Left lung (tissue), 10 donors: ENCODE data around the gene UNC93B1. TPM values are rescaled to one million over a fixed set of nuclear protein-coding genes. Genes with fewer than 3 reads are reported as not detected.

ENCODE experiments used
- ATAC-seq: fragments of 200-7000 bp; cut with Tn5 transposase; one replicate; pipeline ENCODE4 v1.9.1; 2020; ENCODE audit warnings: moderate library complexity
- DNase-seq, 4 donors: peaks; one replicate each; pipeline ENCODE4 v3.0.0-alpha.2; 2013 to 2020
- H3K27ac ChIP-seq, 2 donors: fragments of 200-600 bp; sonication (generic) in 1 of 2; one replicate each; pipeline versions ENCODE4 v1.5.0 to v1.8.0; 2020 to 2021
- H3K27me3 ChIP-seq, 2 donors: fragments of 200-600 bp; sonication (generic) in 1 of 2; one replicate each; pipeline versions ENCODE4 v1.5.0 to v1.8.0; 2020 to 2021
- H3K36me3 ChIP-seq, 2 donors: fragments of 200-600 bp; sonication (generic) in 1 of 2; one replicate each; pipeline versions ENCODE4 v1.5.0 to v1.8.0; 2020 to 2021
- H3K4me1 ChIP-seq, 2 donors: fragments of 200-600 bp; one replicate each; pipeline ENCODE4 v1.8.0; 2021
- H3K4me3 ChIP-seq, 2 donors: fragments of 200-600 bp; sonication (generic) in 1 of 2; one replicate each; pipeline versions ENCODE4 v1.5.0 to v1.8.0; 2020 to 2021; ENCODE audit warnings: mild to moderate bottlenecking in 1 of 2
- H3K9me3 ChIP-seq, 2 donors: fragments of 200-600 bp; sonication (generic) in 1 of 2; one replicate each; pipeline versions ENCODE4 v1.5.0 to v1.8.0; 2020 to 2021
- intact Hi-C, 2 donors: fragments of 100-400 bp; cut with DNase I; formaldehyde crosslinking; loops; one replicate each; pipeline versions ENCODE4 v1.11.2 to v1.14.2; 2022
- polyA plus RNA-seq, 6 donors: library from polyadenylated mRNA; unstranded; fragments of 120-200 nt; gene quantifications; one replicate each; pipeline ENCODE4 v1.2.1, GENCODE V29; 2013; ENCODE audit not compliant: insufficient read length in 6 of 6
- total RNA-seq, 2 donors: library from RNA; stranded (reverse); fragmentation: NEBNext Ultra II Directional; extraction: Animal tissue kit (Norgen Biotek cat#: 25700); gene quantifications; one replicate each; pipeline ENCODE4 v1.2.1, GENCODE V29; 2021
- TF ChIP-seq, protein P1 (sequence below), 2 donors: fragments of 200-600 bp; sonication (generic) in 1 of 2; IDR thresholded peaks; one replicate each; pipeline versions ENCODE4 v1.5.0 to v1.8.0; 2021; ENCODE audit warnings: antibody characterized with exemption in 2 of 2
- donor health status: DM: no; HTN: yes; CAD: no.
- donor health status: DM: no; HTN: no; CAD: no.

Gene UNC93B1
- total and polyA plus RNA-seq, 8 donors: 15.7 to 98.9 (median 17.7) TPM

DNA sequence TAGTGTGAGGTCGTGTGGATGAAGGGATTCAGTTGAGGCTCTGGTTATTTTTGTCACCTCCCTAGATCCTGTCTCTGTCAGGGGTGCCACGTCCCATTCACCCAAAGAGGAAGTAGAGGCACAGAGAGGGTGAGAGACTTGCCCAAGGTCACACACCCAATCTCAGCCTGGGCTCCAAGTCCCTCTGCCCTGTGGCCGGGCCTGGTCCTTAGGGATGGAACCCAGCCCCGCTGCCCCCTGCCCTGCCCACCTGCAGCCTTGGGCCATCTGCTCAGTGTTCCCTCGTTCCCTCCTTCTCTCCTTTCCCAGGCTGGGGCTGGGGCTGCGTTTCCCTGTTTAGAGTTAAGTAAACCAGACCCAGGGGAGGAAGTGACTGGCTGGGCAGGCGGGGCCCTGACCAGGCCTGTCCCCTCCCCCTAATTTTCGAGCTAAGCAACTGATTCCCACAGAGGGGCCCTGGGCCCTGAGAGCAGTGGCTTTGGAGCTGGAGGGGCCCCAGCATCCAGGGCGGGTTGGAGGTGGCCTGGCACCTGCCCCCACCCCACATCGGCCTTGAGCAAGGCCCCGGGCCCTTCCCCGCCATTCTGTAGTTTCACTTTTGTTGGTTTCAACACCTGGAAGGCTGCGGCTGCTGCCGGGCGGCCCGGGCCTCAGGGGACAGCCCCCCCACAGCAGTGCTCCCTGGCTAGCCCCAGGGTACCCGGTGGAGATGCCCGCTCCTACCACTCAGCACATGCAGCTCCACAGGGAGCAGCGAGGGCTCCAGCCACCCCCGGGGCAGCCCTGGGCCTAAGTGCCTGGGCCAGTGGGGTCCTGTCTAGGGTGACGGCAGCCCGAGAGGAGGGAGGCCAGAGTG is 36.4 kb upstream of the UNC93B1 start:
- peaks cover 0 to 48% of the 10 kb centered on the region in 2 donors for H3K36me3 ChIP-seq
- no peaks in the 10 kb centered on the region for H3K9me3 ChIP-seq
- peak overlapping the region; percentile 74 to 78 for H3K4me3 ChIP-seq
- DNase-seq: peak; percentile 39 to 92 (median 76)
- no peaks in the 10 kb centered on the region for H3K27me3 ChIP-seq
- peak overlapping the region; percentile 90 to 98 for H3K27ac ChIP-seq
- TF ChIP-seq, protein P1, sequence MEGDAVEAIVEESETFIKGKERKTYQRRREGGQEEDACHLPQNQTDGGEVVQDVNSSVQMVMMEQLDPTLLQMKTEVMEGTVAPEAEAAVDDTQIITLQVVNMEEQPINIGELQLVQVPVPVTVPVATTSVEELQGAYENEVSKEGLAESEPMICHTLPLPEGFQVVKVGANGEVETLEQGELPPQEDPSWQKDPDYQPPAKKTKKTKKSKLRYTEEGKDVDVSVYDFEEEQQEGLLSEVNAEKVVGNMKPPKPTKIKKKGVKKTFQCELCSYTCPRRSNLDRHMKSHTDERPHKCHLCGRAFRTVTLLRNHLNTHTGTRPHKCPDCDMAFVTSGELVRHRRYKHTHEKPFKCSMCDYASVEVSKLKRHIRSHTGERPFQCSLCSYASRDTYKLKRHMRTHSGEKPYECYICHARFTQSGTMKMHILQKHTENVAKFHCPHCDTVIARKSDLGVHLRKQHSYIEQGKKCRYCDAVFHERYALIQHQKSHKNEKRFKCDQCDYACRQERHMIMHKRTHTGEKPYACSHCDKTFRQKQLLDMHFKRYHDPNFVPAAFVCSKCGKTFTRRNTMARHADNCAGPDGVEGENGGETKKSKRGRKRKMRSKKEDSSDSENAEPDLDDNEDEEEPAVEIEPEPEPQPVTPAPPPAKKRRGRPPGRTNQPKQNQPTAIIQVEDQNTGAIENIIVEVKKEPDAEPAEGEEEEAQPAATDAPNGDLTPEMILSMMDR (IDR thresholded peaks at IDR 0.05): no peak
- peaks cover 20 to 65% of the 10 kb centered on the region in 2 donors for H3K4me1 ChIP-seq
- intact Hi-C loops: no loop called here
- ATAC-seq: peak; percentile 54

DNA sequence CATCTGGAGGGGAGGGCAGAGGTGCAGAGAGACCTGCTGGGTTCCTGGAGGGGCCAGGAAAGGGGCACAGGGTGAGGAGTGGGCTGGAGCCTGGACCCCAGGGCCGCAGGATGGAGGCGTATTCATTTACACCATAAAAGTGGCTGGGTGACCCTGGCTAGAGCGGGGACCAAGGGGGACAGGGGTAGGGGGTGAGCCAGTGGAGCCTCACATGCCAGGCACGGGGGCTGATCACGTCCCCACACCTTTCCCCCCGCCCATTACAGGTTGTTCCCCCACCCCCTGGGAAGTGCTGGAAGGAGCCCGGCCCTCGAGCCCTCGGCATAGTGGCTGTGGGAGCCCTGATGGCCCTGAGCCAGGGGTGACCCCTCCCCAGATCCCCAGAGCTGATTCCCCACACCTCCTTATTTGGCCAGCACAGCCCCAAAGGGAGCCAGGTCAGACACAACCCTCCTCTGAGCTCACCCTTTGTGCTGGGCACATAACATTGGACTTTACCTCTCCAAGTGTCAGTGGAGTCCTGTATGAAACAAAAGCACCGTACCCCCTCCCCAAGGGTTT is 35.7 kb upstream of the UNC93B1 start:
- peak overlapping the region; percentile 90 to 98 for H3K27ac ChIP-seq
- no peaks in the 10 kb centered on the region for H3K9me3 ChIP-seq
- TF ChIP-seq, protein P1 (IDR thresholded peaks at IDR 0.05): no peak
- ATAC-seq (peak; percentile 1), DNase-seq (peak in 1 of 4 donors; percentile 74)
- H3K27me3 ChIP-seq: no peaks in the 10 kb centered on the region
- intact Hi-C loops: no loop called here
- H3K4me1 ChIP-seq: peaks cover 20 to 68% of the 10 kb centered on the region in 2 donors
- H3K4me3 ChIP-seq: peak overlapping the region; percentile 74 to 78
- H3K36me3 ChIP-seq: peaks cover 0 to 40% of the 10 kb centered on the region in 2 donors

DNA sequence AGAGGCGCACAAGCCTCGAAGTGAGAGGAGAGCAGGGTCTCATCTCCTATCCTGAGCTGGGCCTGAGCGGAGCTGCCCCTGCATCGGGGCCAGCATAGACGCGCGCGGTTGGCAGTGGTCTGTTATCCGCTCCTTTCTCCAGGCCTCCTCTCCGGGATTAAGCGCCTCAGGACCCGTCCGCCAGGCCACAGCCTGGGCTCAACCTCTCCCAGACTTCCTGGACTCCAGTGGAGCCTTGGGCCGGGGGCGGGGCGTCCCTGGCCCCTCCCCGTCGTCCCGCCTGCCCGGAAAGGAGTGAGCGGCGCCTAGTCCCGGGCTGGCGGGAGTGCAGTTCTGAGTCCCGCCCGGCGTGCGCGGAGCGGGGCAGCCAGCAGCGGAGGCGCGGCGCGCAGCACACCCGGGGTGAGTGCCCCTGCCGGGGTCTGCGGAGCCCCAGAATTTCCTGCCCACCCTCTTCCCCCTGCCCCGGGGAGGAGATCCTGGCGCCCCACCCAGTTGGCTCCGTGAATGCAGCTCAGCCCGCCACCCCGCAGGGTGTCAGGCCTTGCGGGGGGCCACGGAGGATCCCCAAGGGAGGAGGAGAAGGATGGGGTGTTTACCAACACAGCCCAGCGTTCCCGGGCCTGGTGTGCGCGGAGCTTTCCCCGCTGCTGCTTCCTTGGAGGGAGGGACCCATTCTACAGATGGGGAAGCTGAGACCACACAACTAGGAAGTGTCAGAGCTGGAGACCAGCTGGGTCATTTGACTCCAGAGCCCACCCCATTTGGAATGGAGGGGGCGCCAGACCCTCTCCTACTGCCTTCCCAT is 35.0 kb upstream of the UNC93B1 start, which contains the start of gene TCIRG1:
TCIRG1 (plus strand) TSS at position 308 of the 808 bp plus-strand sequence. CDS start 2,247 bp downstream, outside the sequence.
- peaks cover 20 to 68% of the 10 kb centered on the region in 2 donors for H3K4me1 ChIP-seq
- peaks cover 0 to 36% of the 10 kb centered on the region in 2 donors for H3K36me3 ChIP-seq
- no peaks in the 10 kb centered on the region for H3K27me3 ChIP-seq
- intact Hi-C loops: no loop called here
- DNase-seq (peak; percentile 62 to 97 (median 88)), ATAC-seq (peak; percentile 87)
- H3K27ac ChIP-seq: peak within 1 kb of the TSS; percentile 90 to 98
- H3K4me3 ChIP-seq: peak within 1 kb of the TSS; percentile 74 to 78
- H3K9me3 ChIP-seq: no peaks in the 10 kb centered on the region
- TF ChIP-seq, protein P1 (IDR thresholded peaks at IDR 0.05): peak in 1 of 2 donors; percentile 27

DNA sequence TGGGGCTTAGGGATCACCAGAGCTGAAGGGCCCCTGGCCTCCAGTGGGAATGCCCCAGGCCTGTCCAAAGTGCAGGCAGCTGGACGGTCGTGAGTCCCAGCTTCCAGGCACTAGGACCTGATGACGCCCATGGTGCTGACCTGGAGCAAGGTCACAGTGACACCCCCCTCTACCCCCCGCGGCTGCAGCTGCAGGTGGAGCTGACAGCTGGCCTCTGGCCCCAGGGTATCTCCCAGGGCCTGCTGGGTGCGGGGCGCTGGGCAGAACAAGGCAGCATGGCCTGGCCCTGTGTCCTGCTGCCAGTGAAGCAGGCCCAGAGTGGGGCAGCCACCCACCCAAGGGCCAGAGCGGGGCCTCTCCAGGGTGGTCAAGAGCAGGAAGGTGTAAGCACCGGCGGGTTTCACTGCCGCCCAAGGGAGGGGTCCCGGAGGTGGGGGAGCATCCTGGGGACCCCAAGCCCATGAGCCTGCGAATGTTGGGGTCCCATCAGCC is 34.4 kb upstream of the UNC93B1 start:
- ATAC-seq (peak; percentile 0), DNase-seq (peak in 1 of 4 donors; percentile 83)
- no peaks in the 10 kb centered on the region for H3K9me3 ChIP-seq
- TF ChIP-seq, protein P1 (IDR thresholded peaks at IDR 0.05): no peak
- H3K4me1 ChIP-seq: peaks cover 20 to 68% of the 10 kb centered on the region in 2 donors
- peak overlapping the region; percentile 90 to 98 for H3K27ac ChIP-seq
- intact Hi-C loops: no loop called here
- no peaks in the 10 kb centered on the region for H3K27me3 ChIP-seq
- peaks cover 0 to 36% of the 10 kb centered on the region in 2 donors for H3K36me3 ChIP-seq
- H3K4me3 ChIP-seq: peak overlapping the region; percentile 74 to 78
